ENCODE data around the gene ERF.

Gene ERF

DNA sequence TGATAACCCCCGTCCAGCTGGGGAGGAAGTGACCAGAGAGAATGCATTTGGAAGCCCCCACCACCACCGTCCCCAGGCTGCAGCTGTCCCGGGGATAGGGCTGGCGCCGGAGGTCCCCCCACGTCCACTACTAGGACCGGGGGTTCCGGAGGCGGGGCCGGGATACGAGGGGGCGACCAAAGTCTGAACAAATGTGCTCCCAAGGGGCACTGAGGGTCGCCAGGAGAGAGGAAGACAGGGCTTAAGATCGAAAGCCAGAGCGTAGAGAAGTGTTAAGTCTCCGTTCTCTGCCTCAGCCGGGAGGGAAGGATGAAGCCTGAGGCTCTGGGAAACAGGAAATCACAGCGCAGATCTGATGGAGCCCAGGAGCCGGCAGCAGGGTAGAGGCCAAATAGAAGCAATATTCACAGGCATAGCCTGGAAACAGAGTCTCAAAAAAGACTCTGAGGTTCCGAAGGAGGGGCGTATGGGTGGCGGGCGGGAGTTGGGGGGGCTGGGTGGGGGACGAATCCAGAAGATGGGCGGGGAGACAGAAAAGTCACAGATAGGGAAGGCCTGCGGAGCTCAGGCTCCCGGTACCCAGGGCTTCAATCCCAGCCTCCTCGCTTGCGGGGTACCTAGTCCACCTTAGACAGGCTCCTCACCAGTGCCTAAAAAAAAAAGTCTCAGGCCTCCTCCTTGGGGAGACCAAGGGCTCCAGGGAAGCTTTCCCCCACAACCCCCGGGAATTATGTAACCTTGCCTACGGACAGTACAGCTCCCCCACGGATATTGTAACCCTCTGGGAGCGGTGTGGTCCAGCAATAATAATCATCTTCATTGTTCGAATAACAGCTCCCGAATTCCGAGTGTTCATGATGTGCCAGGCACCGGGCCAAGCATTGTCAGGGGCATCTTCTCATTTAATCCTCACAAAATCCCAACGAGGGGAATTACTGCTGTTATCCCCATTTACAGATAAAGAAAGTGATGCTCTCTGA lies 1.1 kb upstream of the ERF start:
- no peak for DNase-seq (ENCODE audit: insufficient read length, low spot score)

DNA sequence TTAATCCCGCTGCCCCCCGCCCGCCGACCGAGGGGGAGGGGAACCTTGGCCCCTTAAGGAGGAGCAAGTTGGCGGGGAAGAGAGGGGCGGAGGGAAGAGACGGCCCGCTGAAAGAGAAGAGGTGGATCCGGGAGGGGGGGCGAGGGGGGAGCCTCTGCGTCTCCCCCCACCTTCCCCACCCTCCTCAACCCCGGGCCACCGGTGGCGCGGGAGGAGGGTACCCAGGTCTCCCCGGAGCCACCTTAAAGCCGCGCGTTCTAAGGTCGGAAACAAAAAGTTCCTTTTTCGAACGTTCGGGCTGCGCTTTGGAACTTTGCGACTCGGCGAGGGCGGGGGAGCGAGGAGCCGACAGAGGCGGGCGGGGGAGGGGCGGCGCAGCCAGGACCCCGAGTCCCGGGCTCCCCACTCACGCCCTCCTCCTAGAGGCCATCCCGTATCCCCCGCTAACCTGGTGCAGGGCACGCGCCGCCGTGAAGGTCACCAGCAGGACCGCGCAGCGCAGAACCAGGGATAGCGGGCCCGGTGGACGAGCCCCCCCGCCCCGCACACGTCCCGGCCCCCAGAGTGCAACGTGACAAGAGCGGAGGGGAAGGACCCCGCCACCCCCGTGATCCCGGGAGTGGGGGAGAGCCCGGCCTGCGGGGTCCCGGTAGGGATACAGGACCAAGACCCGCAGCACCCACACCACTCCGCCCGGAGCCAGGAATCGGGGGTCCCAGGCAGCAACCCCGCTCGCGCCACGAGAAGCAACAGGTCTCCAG lies 659 bp downstream of the ERF start:
- DNase-seq (ENCODE audit: insufficient read length, low spot score) = no peak
- peak; percentile 84 for FAIRE-seq

More for the DNA sequence above, 1.1 kb upstream of the ERF start:
- FAIRE-seq = peak; percentile 21

GRCh38 chr19:42253245-42254088 lies 1.5 kb downstream of the ERF start:
- peak; percentile 78 for FAIRE-seq
- peak; percentile 71 for DNase-seq (ENCODE audit: insufficient read length, low spot score)

DNA sequence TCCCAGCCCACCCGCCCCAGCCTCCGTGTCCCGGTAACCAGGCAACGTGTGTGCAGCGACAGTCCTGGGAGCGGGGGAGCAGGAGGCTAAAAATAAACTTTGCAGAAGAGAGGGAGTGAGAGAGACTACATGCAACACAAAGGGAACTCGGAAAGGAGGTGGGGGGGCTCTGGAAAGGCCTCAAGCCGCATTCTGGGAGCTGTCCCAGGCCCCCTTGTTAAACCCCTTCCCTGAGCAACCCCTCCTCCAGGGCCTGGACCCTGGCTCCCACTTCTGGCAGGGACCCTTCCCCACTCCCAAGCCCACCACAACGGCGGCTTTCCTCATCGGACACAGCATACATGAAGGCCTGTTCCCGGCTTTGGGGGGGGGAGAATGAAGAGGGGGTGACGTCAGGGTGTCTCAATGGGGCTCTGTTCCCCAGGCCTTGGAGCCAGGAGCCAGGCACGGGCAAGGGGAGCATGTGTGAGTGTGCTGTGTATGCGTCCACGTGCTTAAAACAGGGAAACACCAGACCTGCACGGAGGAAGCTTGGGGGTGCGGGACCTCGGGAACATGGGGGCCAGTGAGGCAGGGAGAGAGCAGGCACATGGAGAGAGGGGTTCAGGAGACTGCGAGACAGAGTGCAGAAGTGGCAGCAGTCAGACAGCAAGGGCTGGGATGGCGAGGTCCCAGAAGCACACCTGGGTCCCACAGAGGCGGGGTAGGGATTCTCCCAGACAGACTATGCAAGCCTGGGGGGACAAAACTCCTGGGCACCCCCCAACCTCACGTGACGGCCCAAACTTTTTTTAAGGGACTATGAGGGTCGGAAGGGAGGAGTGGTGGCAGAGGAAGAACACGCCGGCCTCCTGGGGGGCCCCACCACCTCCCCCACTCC lies 2.3 kb downstream of the ERF start:
- FAIRE-seq = peak; percentile 4
- DNase-seq (ENCODE audit: insufficient read length, low spot score) = no peak

DNA sequence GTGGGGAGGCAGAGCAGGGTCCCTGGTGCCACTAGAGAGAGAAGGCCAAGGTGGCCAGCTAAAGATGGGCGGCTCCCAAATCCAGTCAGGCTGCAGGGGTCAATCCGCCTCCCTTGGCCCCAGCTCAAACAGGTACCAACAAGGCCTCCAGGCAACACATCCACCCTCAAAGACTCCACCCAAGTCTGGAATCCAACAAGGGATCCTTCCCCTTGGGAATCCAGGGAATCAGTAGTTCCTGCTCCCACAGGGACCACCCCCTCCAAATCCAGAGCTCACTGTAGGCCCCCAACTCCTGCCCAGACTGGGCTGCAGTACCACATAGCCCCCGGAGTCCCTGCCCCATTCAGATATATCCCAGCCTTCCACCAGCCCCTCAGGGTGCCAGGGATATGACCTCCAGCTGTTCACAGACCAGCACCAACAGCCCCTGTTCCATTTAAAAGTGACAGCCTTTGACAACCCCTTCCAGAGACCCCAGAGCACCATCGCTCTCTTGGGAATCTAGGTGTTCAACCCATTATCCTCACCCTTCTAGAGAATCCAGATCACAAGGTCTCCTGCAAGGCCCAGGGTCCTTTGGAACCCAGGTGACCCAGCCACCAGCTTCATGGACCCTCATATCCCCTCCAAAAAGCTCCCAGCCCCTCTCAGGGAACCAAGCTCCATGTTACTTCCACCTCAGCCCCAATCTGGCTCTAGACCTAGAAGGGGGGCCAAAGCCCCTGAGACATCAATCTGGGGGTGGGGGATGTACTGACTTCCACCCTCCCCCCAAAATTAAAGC lies 3.2 kb downstream of the ERF start:
- DNase-seq (ENCODE audit: insufficient read length, low spot score) (no peak), FAIRE-seq (no peak)

DNA sequence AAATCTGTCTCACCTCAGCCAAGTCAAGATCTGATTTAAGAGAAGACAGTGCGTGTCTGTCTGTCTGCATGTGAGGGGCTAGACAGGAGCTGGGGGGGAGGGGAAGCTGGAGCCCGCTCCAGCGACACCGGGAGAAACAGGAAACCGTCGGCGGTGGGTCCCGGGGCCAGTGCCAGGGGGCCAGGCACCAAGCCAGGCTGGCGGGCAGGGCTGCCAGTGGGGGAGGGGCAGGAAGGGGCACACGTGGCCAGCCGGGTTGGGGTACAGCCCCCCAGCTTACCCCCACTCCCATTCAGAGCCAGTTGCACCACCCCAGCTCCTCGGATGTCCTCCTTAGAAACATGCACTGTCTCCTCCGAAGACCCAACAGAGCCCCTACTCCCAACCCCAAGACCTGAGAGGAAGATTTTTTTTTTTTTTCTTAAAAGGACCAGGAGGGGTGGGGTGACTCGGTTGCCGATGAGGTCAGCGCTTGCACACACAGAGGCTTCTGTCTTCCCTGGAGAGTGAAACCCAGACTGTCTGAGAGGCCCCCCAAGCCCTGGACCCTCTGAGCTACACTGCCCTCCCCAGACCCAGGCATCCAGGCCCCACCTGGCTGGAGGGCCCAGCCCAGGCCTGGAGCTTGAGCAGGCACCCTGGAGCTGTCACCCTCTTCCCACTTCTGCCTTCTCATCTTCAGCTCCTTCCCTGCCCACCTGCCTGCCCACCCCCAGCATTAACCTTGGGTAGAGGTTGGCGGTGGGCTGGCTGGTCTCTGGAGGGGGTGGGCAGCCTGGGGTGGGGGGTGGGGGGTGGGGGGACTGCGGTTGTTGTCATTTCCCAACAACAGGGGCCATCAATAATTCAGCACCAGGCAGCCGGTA lies 4.0 kb downstream of the ERF start:
- no peak for DNase-seq (ENCODE audit: insufficient read length, low spot score)
- no peak for FAIRE-seq

DNA sequence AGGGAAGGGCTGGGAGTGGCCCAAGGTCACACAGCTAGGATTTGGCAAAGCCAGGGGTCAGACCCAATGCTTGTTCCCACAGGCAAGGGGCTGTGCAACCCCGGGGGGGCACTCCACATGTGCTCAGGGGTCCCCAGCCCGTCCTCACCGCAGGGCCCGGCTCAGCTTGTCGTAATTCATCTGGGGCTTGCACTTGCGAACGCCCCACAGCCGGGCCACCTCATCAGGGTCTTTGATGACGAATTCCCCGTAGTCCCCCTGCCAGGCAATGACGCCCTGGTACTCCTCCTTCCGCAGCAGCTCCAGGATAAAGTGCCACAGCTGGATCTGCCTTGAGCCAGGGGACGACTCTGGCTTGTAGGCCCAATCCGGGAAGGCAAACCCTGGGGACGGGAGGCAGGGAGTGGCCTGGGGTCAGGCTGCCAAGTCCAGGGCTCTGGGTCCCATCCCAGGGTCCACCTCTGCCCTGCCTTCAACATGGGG lies 4.7 kb downstream of the ERF start:
- DNase-seq (ENCODE audit: insufficient read length, low spot score) (no peak), FAIRE-seq (no peak)

GRCh38 chr19:42249769-42250168 lies 5.2 kb downstream of the ERF start:
- DNase-seq (ENCODE audit: insufficient read length, low spot score) (no peak), FAIRE-seq (no peak)

- no peak for FAIRE-seq
These were observed 5.7 kb downstream of the ERF start for GRCh38 chr19:42249149-42249750.

GRCh38 chr19:42248270-42249148 lies 6.4 kb downstream of the ERF start:
- DNase-seq (ENCODE audit: insufficient read length, low spot score) = no peak
- FAIRE-seq = no peak

More at GRCh38 chr19:42249149-42249750, 5.7 kb downstream of the ERF start:
- DNase-seq (ENCODE audit: insufficient read length, low spot score) = no peak

GRCh38 chr19:42247640-42248199 lies 7.2 kb downstream of the ERF start:
- FAIRE-seq (no peak), DNase-seq (ENCODE audit: insufficient read length, low spot score) (no peak)

- FAIRE-seq = no peak
- no peak for DNase-seq (ENCODE audit: insufficient read length, low spot score)
These were observed 7.8 kb downstream of the ERF start for GRCh38 chr19:42246922-42247639.

DNA sequence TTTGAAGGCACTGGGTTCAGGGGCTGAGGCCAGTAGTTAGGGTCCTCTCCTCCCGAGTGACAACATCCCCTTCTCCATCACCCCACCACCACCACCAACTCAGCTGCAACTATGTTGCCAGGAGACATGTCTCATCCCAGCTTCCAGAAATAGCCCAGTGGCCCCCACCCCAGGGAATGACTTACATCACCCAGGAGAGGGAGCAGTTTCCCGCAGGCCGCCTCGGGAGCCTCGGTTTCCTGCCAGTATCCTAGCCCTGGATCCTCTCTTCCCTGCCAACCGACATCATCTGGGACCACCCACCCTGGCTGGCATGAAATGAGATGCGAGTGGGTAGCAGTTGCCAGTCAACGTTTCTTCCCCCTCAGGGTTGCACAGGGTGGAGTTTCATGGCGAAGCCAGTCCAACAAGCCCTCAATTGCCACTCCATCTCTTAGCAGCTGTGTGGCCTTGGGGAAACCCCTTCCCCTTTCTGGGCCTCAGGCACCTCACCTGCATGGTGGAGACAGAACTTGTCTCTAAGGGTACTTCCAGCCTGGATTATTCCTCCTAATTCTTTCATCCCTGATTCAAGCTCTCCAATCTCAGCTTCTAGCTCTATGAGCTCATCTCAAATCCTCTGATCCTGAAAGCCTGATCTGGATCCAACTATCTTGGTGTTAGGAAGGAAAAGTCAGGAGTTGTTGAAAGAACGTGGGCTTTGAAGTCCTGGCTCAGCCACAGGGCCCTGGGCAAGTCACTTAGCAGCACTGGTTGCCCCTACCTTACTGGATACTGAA lies 8.6 kb downstream of the ERF start:
- DNase-seq (ENCODE audit: insufficient read length, low spot score) = no peak
- no peak for FAIRE-seq

DNA sequence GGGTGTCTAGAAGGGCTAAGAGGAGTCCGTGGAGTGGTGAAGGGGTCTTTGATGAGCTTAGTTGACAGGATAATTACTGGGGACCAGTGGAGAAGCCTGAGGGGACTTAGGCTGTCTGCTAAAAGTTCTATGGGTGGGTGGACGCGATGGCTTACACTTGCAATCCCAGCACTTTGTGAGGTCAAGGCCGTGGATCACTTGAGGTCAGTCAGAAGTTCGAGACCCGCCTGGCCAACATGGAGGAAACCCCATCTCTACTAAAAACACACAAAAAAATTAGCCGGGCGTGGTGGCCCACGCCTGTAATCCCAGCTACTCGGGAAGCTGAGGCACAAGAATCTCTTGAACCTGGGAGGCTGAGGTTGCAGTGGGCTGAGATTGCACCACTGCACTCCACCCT lies 9.7 kb downstream of the ERF start:
- FAIRE-seq = no peak
- no peak for DNase-seq (ENCODE audit: insufficient read length, low spot score)

Data from GM19239 (cell line).